ENCODE data around the gene NASP. TPM values are rescaled to one million over a fixed set of nuclear protein-coding genes. Genes with fewer than 3 reads are reported as not detected.

The NASP gene
- total and polyA plus RNA-seq, 2 of the 13 experiments (the other 11 are each of a cell fraction or from before 2014, with no cell fraction given): 132 to 256 TPM

DNA sequence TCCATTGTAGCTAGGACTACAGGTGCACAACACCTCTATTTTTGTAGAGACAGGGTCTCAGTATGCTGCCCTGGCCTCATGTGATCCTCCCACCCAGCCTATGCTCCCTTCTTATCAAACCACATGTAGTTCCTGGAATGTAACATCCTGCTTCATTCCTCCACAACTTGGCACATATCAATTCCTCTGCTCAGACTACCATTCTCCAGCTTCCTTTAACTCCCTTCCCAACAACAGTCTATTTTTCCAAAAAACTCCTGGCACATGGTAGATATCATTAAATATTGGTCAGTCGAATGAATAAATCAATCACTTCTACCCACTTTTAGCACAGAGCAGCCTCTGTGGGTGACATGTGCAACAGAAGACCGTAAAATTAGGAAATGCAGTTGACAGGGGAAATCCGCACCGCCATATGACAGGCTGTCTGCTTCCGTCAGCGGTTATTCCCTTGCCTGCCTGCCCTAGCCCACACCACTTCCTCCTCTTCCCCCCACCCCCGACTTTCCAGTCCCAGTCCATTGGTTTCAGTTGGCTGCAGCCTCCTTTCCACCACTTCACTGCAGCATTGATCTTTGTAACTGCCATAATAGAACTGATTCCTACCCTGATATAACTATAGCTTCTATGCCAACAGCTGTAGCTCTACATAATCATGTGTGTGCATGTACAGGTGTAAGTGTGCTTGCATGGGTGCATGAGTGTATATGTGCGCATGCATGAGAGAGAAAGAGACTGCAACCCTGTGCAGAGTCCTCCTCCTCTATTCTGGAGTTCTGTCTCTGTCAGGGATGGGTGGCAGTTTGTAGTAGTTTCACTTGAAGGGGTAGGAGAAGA lies 40.0 kb upstream of the NASP start (continued):
- no peak for TF ChIP-seq ZMAT5 (CRISPR knock-in tag; IDR thresholded peaks at IDR 0.05; ENCODE audit: borderline replicate concordance, low read depth)
- TF ChIP-seq PREB (CRISPR knock-in tag; IDR thresholded peaks at IDR 0.05): no peak
- no peak for TF ChIP-seq KDM4B (CRISPR knock-in tag; IDR thresholded peaks at IDR 0.05)
- TF ChIP-seq ZNF770 (CRISPR knock-in tag; IDR thresholded peaks at IDR 0.05): 0 out of 2 replicates have a peak, but pooled peaks have one; percentile 24
- TF ChIP-seq, protein P1, sequence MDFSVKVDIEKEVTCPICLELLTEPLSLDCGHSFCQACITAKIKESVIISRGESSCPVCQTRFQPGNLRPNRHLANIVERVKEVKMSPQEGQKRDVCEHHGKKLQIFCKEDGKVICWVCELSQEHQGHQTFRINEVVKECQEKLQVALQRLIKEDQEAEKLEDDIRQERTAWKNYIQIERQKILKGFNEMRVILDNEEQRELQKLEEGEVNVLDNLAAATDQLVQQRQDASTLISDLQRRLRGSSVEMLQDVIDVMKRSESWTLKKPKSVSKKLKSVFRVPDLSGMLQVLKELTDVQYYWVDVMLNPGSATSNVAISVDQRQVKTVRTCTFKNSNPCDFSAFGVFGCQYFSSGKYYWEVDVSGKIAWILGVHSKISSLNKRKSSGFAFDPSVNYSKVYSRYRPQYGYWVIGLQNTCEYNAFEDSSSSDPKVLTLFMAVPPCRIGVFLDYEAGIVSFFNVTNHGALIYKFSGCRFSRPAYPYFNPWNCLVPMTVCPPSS (IDR thresholded peaks at IDR 0.05): no peak
- no peak for TF ChIP-seq CENPX (CRISPR knock-in tag; IDR thresholded peaks at IDR 0.05)
- no peak for TF ChIP-seq HIVEP1 (CRISPR knock-in tag; IDR thresholded peaks at IDR 0.05)
- peak; percentile 52; the same call in 1 of the 2 replicates for TF ChIP-seq MAZ (IDR thresholded peaks at IDR 0.05; ENCODE audit: borderline replicate concordance, low read depth, low read length)
- TF ChIP-seq MAZ (CRISPR knock-in tag; IDR thresholded peaks at IDR 0.05; ENCODE audit: low read depth): no peak
- TF ChIP-seq, protein P2, sequence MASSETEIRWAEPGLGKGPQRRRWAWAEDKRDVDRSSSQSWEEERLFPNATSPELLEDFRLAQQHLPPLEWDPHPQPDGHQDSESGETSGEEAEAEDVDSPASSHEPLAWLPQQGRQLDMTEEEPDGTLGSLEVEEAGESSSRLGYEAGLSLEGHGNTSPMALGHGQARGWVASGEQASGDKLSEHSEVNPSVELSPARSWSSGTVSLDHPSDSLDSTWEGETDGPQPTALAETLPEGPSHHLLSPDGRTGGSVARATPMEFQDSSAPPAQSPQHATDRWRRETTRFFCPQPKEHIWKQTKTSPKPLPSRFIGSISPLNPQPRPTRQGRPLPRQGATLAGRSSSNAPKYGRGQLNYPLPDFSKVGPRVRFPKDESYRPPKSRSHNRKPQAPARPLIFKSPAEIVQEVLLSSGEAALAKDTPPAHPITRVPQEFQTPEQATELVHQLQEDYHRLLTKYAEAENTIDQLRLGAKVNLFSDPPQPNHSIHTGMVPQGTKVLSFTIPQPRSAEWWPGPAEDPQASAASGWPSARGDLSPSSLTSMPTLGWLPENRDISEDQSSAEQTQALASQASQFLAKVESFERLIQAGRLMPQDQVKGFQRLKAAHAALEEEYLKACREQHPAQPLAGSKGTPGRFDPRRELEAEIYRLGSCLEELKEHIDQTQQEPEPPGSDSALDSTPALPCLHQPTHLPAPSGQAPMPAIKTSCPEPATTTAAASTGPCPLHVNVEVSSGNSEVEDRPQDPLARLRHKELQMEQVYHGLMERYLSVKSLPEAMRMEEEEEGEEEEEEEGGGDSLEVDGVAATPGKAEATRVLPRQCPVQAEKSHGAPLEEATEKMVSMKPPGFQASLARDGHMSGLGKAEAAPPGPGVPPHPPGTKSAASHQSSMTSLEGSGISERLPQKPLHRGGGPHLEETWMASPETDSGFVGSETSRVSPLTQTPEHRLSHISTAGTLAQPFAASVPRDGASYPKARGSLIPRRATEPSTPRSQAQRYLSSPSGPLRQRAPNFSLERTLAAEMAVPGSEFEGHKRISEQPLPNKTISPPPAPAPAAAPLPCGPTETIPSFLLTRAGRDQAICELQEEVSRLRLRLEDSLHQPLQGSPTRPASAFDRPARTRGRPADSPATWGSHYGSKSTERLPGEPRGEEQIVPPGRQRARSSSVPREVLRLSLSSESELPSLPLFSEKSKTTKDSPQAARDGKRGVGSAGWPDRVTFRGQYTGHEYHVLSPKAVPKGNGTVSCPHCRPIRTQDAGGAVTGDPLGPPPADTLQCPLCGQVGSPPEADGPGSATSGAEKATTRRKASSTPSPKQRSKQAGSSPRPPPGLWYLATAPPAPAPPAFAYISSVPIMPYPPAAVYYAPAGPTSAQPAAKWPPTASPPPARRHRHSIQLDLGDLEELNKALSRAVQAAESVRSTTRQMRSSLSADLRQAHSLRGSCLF (CRISPR knock-in tag; IDR thresholded peaks at IDR 0.05; ENCODE audit: borderline replicate concordance): no peak
- TF ChIP-seq ZNF143 (CRISPR knock-in tag; IDR thresholded peaks at IDR 0.05): no peak
- no peak for TF ChIP-seq HOXD1 (CRISPR knock-in tag; IDR thresholded peaks at IDR 0.05)
- 0 out of 2 replicates have a peak, but pooled peaks have one; percentile 41 for TF ChIP-seq MAFF (IDR thresholded peaks at IDR 0.05; ENCODE audit: low read depth, low read length)
- no peak for TF ChIP-seq NCOR1 (IDR thresholded peaks at IDR 0.05; ENCODE audit: borderline replicate concordance, low read length)
- TF ChIP-seq SIN3A (IDR thresholded peaks at IDR 0.05; ENCODE audit: borderline replicate concordance, low read depth, low read length): 0 out of 2 replicates have a peak, but pooled peaks have one; percentile 66
- TF ChIP-seq ZFAT (CRISPR knock-in tag; conservative IDR thresholded peaks at IDR 0.05): no peak
- TF ChIP-seq ZZZ3 (CRISPR knock-in tag; IDR thresholded peaks at IDR 0.05; ENCODE audit: borderline replicate concordance): no peak
- TF ChIP-seq ZNF558 (CRISPR knock-in tag; IDR thresholded peaks at IDR 0.05; ENCODE audit: borderline replicate concordance): no peak
- TF ChIP-seq ZBTB1 (CRISPR knock-in tag; IDR thresholded peaks at IDR 0.05; ENCODE audit: borderline replicate concordance): no peak

Data from HepG2 (cell line).